Neural cell (in vitro differentiated cells): ENCODE results near the gene SMCHD1. TPM values are rescaled to one million over a fixed set of nuclear protein-coding genes. Genes with fewer than 3 reads are reported as not detected.

Experiments
- H2AFZ ChIP-seq: fragments of 200-600, 300-800 bp; sonication (generic), shearing (Covaris generic); 2 replicates; pipeline ENCODE4 v1.6.0; 2014; ENCODE audit warnings: low read depth, mild to moderate bottlenecking, antibody characterized with exemption, low read length, moderate library complexity
- H3F3A ChIP-seq: fragments of 200-600 bp; shearing (Covaris generic); 2 replicates; pipeline ENCODE4 v1.6.1; 2016; ENCODE audit warnings: mild to moderate bottlenecking, moderate library complexity, mixed read lengths, antibody characterized with exemption, low read length; ENCODE audit not compliant: insufficient read depth, poor library complexity, severe bottlenecking
- H3K27ac ChIP-seq: fragments of 200-600, 300-800 bp; sonication (generic), shearing (Covaris generic); 2 replicates; pipeline ENCODE4 v1.5.1; 2014; ENCODE audit warnings: mild to moderate bottlenecking, low read length, moderate library complexity
- H3K27me3 ChIP-seq: fragments of 300-800, 200-600 bp; sonication (generic), shearing (Covaris generic); 2 replicates; pipeline ENCODE4 v1.6.0; 2014; ENCODE audit warnings: mild to moderate bottlenecking, low read depth, low read length, moderate library complexity; ENCODE audit not compliant: insufficient read depth
- H3K36me3 ChIP-seq: fragments of 300-800, 200-600 bp; sonication (generic), shearing (Covaris generic); 2 replicates; pipeline ENCODE4 v1.5.1; 2014; ENCODE audit warnings: mild to moderate bottlenecking, antibody characterized with exemption, low read length, moderate library complexity; ENCODE audit not compliant: insufficient read depth
- H3K4me2 ChIP-seq: fragments of 300-800, 200-600 bp; sonication (generic), shearing (Covaris generic); 2 replicates; pipeline ENCODE4 v1.6.0; 2014; ENCODE audit warnings: mild to moderate bottlenecking, low read length
- H3K4me3 ChIP-seq: fragments of 300-800, 200-600 bp; sonication (generic), shearing (Covaris generic); 2 replicates; pipeline ENCODE4 v1.5.1; 2014; ENCODE audit warnings: mild to moderate bottlenecking, low read length, moderate library complexity
- H3K79me2 ChIP-seq: fragments of 200-600 bp; shearing (Covaris generic); replicated peaks from 2 replicates; pipeline ENCODE4 v1.6.0; 2014; ENCODE audit warnings: mild to moderate bottlenecking, low read length, moderate library complexity; ENCODE audit not compliant: insufficient read depth
- H3K9ac ChIP-seq: fragments of 300-800, 200-600 bp; sonication (generic), shearing (Covaris generic); 2 replicates; pipeline ENCODE4 v1.6.1; 2016; ENCODE audit warnings: mild to moderate bottlenecking, low read length, mixed read lengths
- H3K9me2 ChIP-seq: fragments of 200-600 bp; shearing (Covaris generic); 2 replicates; pipeline ENCODE4 v1.6.1; 2016; ENCODE audit warnings: mild to moderate bottlenecking, low read length, mixed read lengths; ENCODE audit not compliant: insufficient read depth
- H3K9me3 ChIP-seq: fragments of 200-600, 300-800 bp; sonication (generic), shearing (Covaris generic); 2 replicates; pipeline ENCODE4 v1.6.1; 2016; ENCODE audit warnings: mild to moderate bottlenecking, mixed run types, low read length, moderate library complexity, mixed read lengths
- H4K20me1 ChIP-seq: fragments of 200-600 bp; shearing (Covaris generic); 2 replicates; pipeline ENCODE4 v1.6.1; 2016; ENCODE audit warnings: mild to moderate bottlenecking, mixed run types; ENCODE audit not compliant: insufficient read depth
- CTCF ChIP-seq: fragments of 450-650 bp; IDR thresholded peaks from 2 replicates; pipeline ENCODE4 v1.5.1; 2014; ENCODE audit warnings: antibody characterized with exemption, mild to moderate bottlenecking, moderate library complexity; ENCODE audit not compliant: poor library complexity, severe bottlenecking
- EP300 ChIP-seq: fragments of 450-650 bp; conservative IDR thresholded peaks from 2 replicates; pipeline ENCODE4 v1.6.1; 2014; ENCODE audit warnings: antibody characterized with exemption, mild to moderate bottlenecking, moderate library complexity; ENCODE audit not compliant: poor library complexity, severe bottlenecking
- EZH2 ChIP-seq: fragments of 200-600, 300-800 bp; shearing (Covaris generic), sonication (generic); IDR thresholded peaks from 2 replicates; pipeline ENCODE4 v1.6.1; 2014; ENCODE audit warnings: antibody characterized with exemption, low read length, borderline replicate concordance, mild to moderate bottlenecking; ENCODE audit not compliant: insufficient read depth, poor library complexity, severe bottlenecking
- MXI1 ChIP-seq: fragments of 450-650 bp; conservative IDR thresholded peaks from 2 replicates; pipeline ENCODE4 v1.6.1; 2014; ENCODE audit warnings: antibody characterized with exemption, mild to moderate bottlenecking; ENCODE audit not compliant: poor library complexity, severe bottlenecking
- POLR2AphosphoS5 ChIP-seq: IDR thresholded peaks from 2 replicates; pipeline ENCODE4 v1.6.1; 2012
- RAD21 ChIP-seq: fragments of 450-650 bp; conservative IDR thresholded peaks from 2 replicates; pipeline ENCODE4 v1.6.1; 2014; ENCODE audit warnings: antibody characterized with exemption, mild to moderate bottlenecking, moderate library complexity
- REST ChIP-seq: IDR thresholded peaks from 2 replicates; pipeline ENCODE4 v1.6.1; 2012; ENCODE audit warnings: borderline replicate concordance
- SMC3 ChIP-seq: fragments of 450-650 bp; conservative IDR thresholded peaks from 2 replicates; pipeline ENCODE4 v1.6.1; 2014; ENCODE audit warnings: antibody characterized with exemption, mild to moderate bottlenecking, moderate library complexity; ENCODE audit not compliant: poor library complexity
- TAF1 ChIP-seq: IDR thresholded peaks from 2 replicates; pipeline ENCODE4 v1.6.1; 2012; ENCODE audit warnings: low read depth
- polyA plus RNA-seq: library from polyadenylated mRNA; depleted of rRNA; stranded (reverse); fragments of >200 nt; gene quantifications from 2 replicates; pipeline ENCODE4 v1.2.3, GENCODE V29; 2014

Gene SMCHD1
- polyA plus RNA-seq, 1 donor from 2014 or later = 49.4 TPM

GRCh38 chr18:2692508-2692907 is 37.0 kb downstream of the SMCHD1 start:
- H3F3A ChIP-seq = no peaks in the 10 kb centered on the region
- H4K20me1 ChIP-seq = no peaks in the 10 kb centered on the region
- no peak overlapping the region for H3K4me2 ChIP-seq
- H3K79me2 ChIP-seq = no peaks in the 10 kb centered on the region
- no peak overlapping the region for H3K27ac ChIP-seq
- H3K9me2 ChIP-seq = no peaks in the 10 kb centered on the region
- H3K27me3 ChIP-seq = no peaks in the 10 kb centered on the region
- H3K9me3 ChIP-seq = no peaks in the 10 kb centered on the region
- H3K4me3 ChIP-seq = no peak overlapping the region
- no peak overlapping the region for H2AFZ ChIP-seq
- no peak for TF ChIP-seq EZH2
- no peak for TF ChIP-seq TAF1
- TF ChIP-seq REST = no peak
- TF ChIP-seq MXI1 = no peak
- no peak for TF ChIP-seq SMC3
- TF ChIP-seq EP300 = no peak
- no peak for TF ChIP-seq RAD21
- TF ChIP-seq POLR2AphosphoS5 = no peak
- no peak for TF ChIP-seq CTCF
- H3K9ac ChIP-seq = no peak overlapping the region
- H3K36me3 ChIP-seq = no peaks in the 10 kb centered on the region

DNA sequence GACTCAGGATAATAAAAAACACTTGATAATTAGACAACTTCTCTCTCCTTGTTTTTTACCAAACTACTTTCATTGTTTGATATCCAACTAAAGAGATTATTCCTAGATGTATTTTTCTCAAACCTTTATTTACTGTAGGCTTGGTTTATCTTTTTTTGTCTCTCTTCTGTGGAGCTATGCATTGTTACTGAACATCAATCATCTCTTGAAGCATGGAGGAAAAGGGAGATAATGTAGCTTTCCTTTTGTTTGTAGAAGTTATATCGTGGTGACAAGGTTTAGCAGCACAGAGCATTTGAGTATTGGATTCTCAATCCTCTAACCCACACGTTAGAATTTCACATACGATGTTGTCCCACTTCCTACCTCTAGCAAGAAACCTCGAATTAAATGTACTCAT is 41.7 kb downstream of the SMCHD1 start:
- H3K9me3 ChIP-seq = no peaks in the 10 kb centered on the region
- no peak for TF ChIP-seq EZH2
- no peak for TF ChIP-seq MXI1
- no peak for TF ChIP-seq POLR2AphosphoS5
- TF ChIP-seq EP300 = no peak
- TF ChIP-seq CTCF = no peak
- no peak for TF ChIP-seq SMC3
- TF ChIP-seq TAF1 = no peak
- no peak for TF ChIP-seq REST
- TF ChIP-seq RAD21 = no peak

More for the DNA sequence above, 41.7 kb downstream of the SMCHD1 start:
- H3K27ac ChIP-seq = no peak overlapping the region
- H2AFZ ChIP-seq = no peak overlapping the region
- H3K9ac ChIP-seq = no peak overlapping the region
- no peaks in the 10 kb centered on the region for H3F3A ChIP-seq
- H3K36me3 ChIP-seq = peaks cover 12% of the 10 kb centered on the region
- no peaks in the 10 kb centered on the region for H3K9me2 ChIP-seq
- H3K4me3 ChIP-seq = no peak overlapping the region
- no peak overlapping the region for H3K4me2 ChIP-seq
- no peaks in the 10 kb centered on the region for H3K27me3 ChIP-seq
- H4K20me1 ChIP-seq = no peaks in the 10 kb centered on the region
- no peaks in the 10 kb centered on the region for H3K79me2 ChIP-seq
